Aorta (tissue), 4 donors: ENCODE data around the gene CCZ1B. TPM values are rescaled to one million over a fixed set of nuclear protein-coding genes. Genes with fewer than 3 reads are reported as not detected.

Experiments used
- polyA plus RNA-seq, 2 donors: library from polyadenylated mRNA; stranded (reverse); fragments of 200-250 nt; gene quantifications; one replicate each; pipeline ENCODE4 v1.2.3, GENCODE V29; 2013
- total RNA-seq, 2 donors: library from RNA; stranded (reverse); fragmentation: NEBNext Ultra II Directional; extraction: Animal tissue kit (Norgen Biotek cat#: 25700); gene quantifications; one replicate each; pipeline ENCODE4 v1.2.1, GENCODE V29; 2021
- donor health status: healthy with polysubstance abuse.
- donor health status: Bipolar disorder and iron deficiency.
- donor health status: DM: no; HTN: no; CAD: no.
- donor health status: DM: yes; HTN: yes; CAD: no.

CCZ1B gene
- total and polyA plus RNA-seq, 4 donors, result 16.8 to 74.4 (median 49.1) TPM

Other genes starting within 250 kb of the CCZ1B start
- gene ZDHHC4, start 248.8 kb downstream of the CCZ1B start, total RNA-seq, result 10 to 100 TPM; 33.8 to 36.2 TPM
- 10 to 100 TPM; 48.7 to 49.8 TPM for gene ZDHHC4, start 248.8 kb downstream of the CCZ1B start, polyA plus RNA-seq
- gene INTS15, start 236.3 kb downstream of the CCZ1B start, total RNA-seq, result 10 to 100 TPM; 22.1 to 27.0 TPM
- gene INTS15, start 236.3 kb downstream of the CCZ1B start, polyA plus RNA-seq, result 10 to 100 TPM; 12.8 to 28.8 TPM
- gene ZNF853, start 210.7 kb downstream of the CCZ1B start, total RNA-seq, result 10 to 100 TPM; 10.9 to 12.2 TPM
- gene ZNF853, start 210.7 kb downstream of the CCZ1B start, polyA plus RNA-seq, result 1 to 10 TPM; 4.6 to 5.0 TPM
- gene ZNF316, start 189.0 kb downstream of the CCZ1B start, total RNA-seq, result 10 to 100 TPM; 24.2 to 42.0 TPM
- 10 to 100 TPM in 1 of 2 donors, 1 to 10 TPM in 1; 5.6 to 29.1 TPM for gene ZNF316, start 189.0 kb downstream of the CCZ1B start, polyA plus RNA-seq
- gene ZNF12, start 119.3 kb downstream of the CCZ1B start, total RNA-seq, result 10 to 100 TPM; 23.5 to 26.7 TPM
- gene ZNF12, start 119.3 kb downstream of the CCZ1B start, polyA plus RNA-seq, result 10 to 100 TPM in 1 of 2 donors, 1 to 10 TPM in 1; 8.9 to 17.0 TPM
- under 1 TPM; 0.21 to 0.39 TPM for gene RSPH10B2, start 72.2 kb downstream of the CCZ1B start, total RNA-seq
- gene RSPH10B2, start 72.2 kb downstream of the CCZ1B start, polyA plus RNA-seq, result not detected